Measurements from ENCODE around the gene ATRNL1.
"Not testable (repeated sequence)": the region's sequence is repeated elsewhere in the genome, so short reads cannot be mapped to it uniquely, and the experiment has no call there.

ATRNL1 gene

DNA sequence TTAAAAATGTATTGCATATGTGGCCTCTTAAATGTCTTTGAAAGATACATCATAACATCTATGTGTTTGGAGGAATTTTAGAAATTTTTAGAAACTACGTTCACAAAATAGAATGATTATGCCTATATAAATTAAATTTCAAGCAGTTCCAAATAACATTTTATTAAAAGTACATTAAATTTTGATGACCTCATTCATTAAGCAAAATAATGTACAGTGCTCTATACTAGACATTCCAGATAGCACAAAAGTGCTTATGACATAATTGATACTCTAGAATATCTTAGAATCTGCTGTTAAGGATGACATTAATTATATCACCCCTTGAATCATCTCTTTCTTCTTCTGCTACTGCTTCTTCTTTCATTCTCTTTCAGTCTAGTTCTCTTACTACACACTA lies 650.9 kb downstream of the ATRNL1 start:
- Histone ChIP-seq H3K27me3 (ENCODE audit: control insufficient read depth, insufficient read depth, low read length) (no peaks in the 10 kb centered on the region), H3K79me2 (no peaks in the 10 kb centered on the region), H3K4me2 (ENCODE audit: low read length) (no peak overlapping the region), H3K27ac (no peak overlapping the region), H3K36me3 (ENCODE audit: control insufficient read depth, insufficient read depth, low read length) (peaks cover 2% of the 10 kb centered on the region), H3K9ac (no peak overlapping the region), H3K4me3 (ENCODE audit: low read depth, low read length) (no peak overlapping the region), H3K9me3 (ENCODE audit: control insufficient read depth, low read length) (no peaks in the 10 kb centered on the region), H2AFZ (no peak overlapping the region), H3K4me1 (no peaks in the 10 kb centered on the region)
- TF ChIP-seq, protein P1, sequence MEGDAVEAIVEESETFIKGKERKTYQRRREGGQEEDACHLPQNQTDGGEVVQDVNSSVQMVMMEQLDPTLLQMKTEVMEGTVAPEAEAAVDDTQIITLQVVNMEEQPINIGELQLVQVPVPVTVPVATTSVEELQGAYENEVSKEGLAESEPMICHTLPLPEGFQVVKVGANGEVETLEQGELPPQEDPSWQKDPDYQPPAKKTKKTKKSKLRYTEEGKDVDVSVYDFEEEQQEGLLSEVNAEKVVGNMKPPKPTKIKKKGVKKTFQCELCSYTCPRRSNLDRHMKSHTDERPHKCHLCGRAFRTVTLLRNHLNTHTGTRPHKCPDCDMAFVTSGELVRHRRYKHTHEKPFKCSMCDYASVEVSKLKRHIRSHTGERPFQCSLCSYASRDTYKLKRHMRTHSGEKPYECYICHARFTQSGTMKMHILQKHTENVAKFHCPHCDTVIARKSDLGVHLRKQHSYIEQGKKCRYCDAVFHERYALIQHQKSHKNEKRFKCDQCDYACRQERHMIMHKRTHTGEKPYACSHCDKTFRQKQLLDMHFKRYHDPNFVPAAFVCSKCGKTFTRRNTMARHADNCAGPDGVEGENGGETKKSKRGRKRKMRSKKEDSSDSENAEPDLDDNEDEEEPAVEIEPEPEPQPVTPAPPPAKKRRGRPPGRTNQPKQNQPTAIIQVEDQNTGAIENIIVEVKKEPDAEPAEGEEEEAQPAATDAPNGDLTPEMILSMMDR (IDR thresholded peaks at IDR 0.05), result no peak

DNA sequence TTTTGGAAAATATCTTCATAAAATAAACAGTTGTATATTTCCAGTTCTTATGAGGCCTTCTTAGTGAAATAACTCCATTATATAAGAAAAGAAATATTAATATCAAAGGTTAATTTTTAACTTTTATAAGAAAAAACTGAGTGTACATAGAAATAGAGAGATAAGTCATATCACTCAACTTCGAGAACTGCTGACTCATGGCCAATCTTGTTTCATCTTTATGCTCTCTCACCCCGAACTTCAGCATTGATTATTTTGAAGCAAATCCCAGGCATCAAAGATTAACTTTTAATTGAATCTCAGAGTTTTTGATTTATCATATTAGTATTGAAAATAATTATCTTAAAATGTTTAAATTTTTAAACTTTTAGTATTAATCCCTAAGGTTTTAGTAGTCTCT lies 652.8 kb downstream of the ATRNL1 start:
- H3K79me2 ChIP-seq, result no peaks in the 10 kb centered on the region
- no peak overlapping the region for H3K4me3 ChIP-seq (ENCODE audit: low read depth, low read length)
- H3K4me1 ChIP-seq, result no peaks in the 10 kb centered on the region
- TF ChIP-seq, protein P1 (IDR thresholded peaks at IDR 0.05), result no peak
- no peaks in the 10 kb centered on the region for H3K27me3 ChIP-seq (ENCODE audit: control insufficient read depth, insufficient read depth, low read length)
- no peaks in the 10 kb centered on the region for H3K9me3 ChIP-seq (ENCODE audit: control insufficient read depth, low read length)
- no peak overlapping the region for H3K9ac ChIP-seq
- H2AFZ ChIP-seq, result no peak overlapping the region
- peaks cover 2% of the 10 kb centered on the region for H3K36me3 ChIP-seq (ENCODE audit: control insufficient read depth, insufficient read depth, low read length)
- H3K27ac ChIP-seq, result no peak overlapping the region
- no peak overlapping the region for H3K4me2 ChIP-seq (ENCODE audit: low read length)

DNA sequence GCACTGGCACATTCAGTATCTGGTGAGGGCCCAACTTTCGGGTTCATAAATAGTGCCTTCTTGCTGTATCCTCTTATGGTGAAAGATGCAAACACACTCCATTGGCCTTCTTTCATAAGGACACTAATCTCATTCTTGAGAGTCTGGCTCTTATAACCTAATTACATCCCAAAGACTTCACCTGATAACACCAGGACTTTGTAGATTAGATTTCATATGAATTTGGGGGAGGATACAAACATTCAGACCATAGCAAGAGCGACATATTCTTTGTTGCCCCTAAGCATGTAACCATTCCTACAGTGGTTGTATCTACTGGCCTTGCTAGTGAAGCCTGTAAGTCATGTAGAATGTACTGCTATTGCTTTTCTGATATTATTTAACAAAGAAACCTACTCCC lies 654.6 kb downstream of the ATRNL1 start:
- Histone ChIP-seq H3K36me3 (ENCODE audit: control insufficient read depth, insufficient read depth, low read length) (peaks cover 2% of the 10 kb centered on the region), H3K4me1 (no peaks in the 10 kb centered on the region), H3K9me3 (ENCODE audit: control insufficient read depth, low read length) (no peaks in the 10 kb centered on the region), H3K4me2 (ENCODE audit: low read length) (no peak overlapping the region), H3K4me3 (ENCODE audit: low read depth, low read length) (no peak overlapping the region), H2AFZ (no peak overlapping the region), H3K79me2 (no peaks in the 10 kb centered on the region), H3K27ac (no peak overlapping the region), H3K27me3 (ENCODE audit: control insufficient read depth, insufficient read depth, low read length) (no peaks in the 10 kb centered on the region), H3K9ac (no peak overlapping the region)
- TF ChIP-seq, protein P1 (IDR thresholded peaks at IDR 0.05), result no peak

DNA sequence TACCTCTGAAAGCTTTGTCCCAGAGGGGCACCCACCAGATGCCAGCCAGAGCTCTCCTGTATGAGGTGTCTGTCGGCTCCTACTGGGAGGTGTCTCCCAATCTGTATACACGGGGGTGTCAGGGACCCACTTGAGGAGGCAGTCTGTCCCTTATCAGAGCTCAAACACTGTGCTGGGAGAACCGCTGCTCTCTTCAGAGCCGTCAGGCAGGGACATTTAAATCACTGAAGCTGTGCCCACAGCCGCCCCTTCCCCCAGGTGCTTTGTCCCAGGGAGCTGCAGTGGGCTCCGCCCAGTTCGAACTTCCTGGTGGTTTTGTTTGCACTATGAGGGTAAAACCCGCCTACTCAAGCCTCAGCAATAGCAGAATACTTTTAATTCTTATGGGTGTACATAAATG lies 665.3 kb downstream of the ATRNL1 start:
- H3K4me2 ChIP-seq (ENCODE audit: low read length); H3K9ac ChIP-seq; H3K4me1 ChIP-seq; H3K36me3 ChIP-seq (ENCODE audit: control insufficient read depth, insufficient read depth, low read length); H3K27ac ChIP-seq; H2AFZ ChIP-seq; H3K9me3 ChIP-seq (ENCODE audit: control insufficient read depth, low read length); H3K27me3 ChIP-seq (ENCODE audit: control insufficient read depth, insufficient read depth, low read length); H3K79me2 ChIP-seq; H3K4me3 ChIP-seq (ENCODE audit: low read depth, low read length): not testable (repeated sequence)

DNA sequence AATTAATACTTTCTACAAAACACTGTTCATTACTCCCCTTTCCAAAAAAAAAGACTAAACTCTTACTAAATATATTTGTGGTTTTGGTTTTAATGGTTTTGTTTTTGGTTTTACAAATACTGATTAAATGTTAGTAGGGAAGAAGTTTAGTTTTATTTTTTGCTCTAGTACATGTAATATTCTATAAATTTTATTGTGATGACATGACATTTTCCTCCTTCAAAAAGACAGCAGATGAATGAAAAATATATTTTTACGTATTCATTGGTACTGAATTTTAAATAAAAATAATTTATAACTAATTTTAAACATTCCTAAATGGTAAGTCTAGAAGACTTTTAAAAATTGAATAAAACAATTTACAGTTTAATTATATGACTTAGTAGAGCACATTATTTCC lies 667.0 kb downstream of the ATRNL1 start:
- H3K9me3 ChIP-seq (ENCODE audit: control insufficient read depth, low read length), result no peaks in the 10 kb centered on the region
- H3K27ac ChIP-seq, result no peak overlapping the region
- H3K4me3 ChIP-seq (ENCODE audit: low read depth, low read length), result no peak overlapping the region
- no peaks in the 10 kb centered on the region for H3K27me3 ChIP-seq (ENCODE audit: control insufficient read depth, insufficient read depth, low read length)
- H3K4me2 ChIP-seq (ENCODE audit: low read length), result no peak overlapping the region
- H3K9ac ChIP-seq, result no peak overlapping the region
- H3K79me2 ChIP-seq, result no peaks in the 10 kb centered on the region
- no peaks in the 10 kb centered on the region for H3K4me1 ChIP-seq
- TF ChIP-seq, protein P1 (IDR thresholded peaks at IDR 0.05), result no peak
- H3K36me3 ChIP-seq (ENCODE audit: control insufficient read depth, insufficient read depth, low read length), result no peaks in the 10 kb centered on the region
- H2AFZ ChIP-seq, result no peak overlapping the region

Measured in parathyroid adenoma (tissue), 2 donors.